ENCODE results near the gene DPPA4.

DPPA4 gene

DNA sequence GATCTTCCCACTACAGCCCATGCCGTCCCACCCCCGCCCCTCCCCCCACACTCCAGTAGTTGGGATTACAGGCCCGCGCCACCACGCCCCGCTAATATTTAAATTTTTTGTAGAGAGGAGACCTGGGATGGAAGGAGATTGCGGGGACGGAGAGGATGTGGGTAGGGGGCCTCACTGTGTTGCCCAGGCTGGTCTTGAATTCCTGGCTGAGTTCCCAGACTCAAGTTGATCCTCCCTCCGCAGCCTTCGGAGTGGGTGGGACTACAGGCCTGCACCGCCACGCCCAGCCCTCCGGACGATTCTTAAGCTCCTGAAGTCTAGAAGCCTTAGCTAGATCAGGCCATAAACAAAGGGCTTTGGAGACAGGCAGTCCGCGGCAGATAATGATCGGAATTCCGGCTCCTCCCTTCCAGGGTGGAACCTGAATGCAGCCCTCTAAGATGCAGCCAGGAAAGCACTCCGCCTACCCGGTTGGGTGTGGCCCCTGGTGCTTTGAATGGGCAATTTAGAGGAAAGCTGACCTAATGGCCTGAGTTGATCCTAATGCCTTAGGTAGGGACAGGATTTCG lies 21.1 kb downstream of the DPPA4 start, which contains the start of gene DPPA2:
DPPA2 (minus strand) TSS at position 356 of the 569 bp plus-strand sequence. CDS start 1,975 bp downstream, outside the sequence.
- DNase-seq, result peak; percentile 91 to 93
- no CpG with 5 or more reads among the region's 21 CpGs for WGBS (ENCODE audit: extremely low coverage, insufficient coverage, insufficient read length)
- no peaks in the 10 kb centered on the region for H3K4me1 ChIP-seq (ENCODE audit: control insufficient read depth in 1 of 2, insufficient read depth in 2 of 2, low read length in 2 of 2)
- H2BK5ac ChIP-seq (ENCODE audit: low read depth, low read length, poor library complexity), result no peak within 1 kb of the TSS
- H2BK12ac ChIP-seq (ENCODE audit: low read length), result no peak within 1 kb of the TSS
- no peaks in the 10 kb centered on the region for H3K36me3 ChIP-seq (ENCODE audit: control insufficient read depth in 1 of 2, insufficient read depth in 2 of 2, low read length in 2 of 2)
- no peak within 1 kb of the TSS for H4K12ac ChIP-seq (ENCODE audit: low read depth, low read length)
- H2AK5ac ChIP-seq (ENCODE audit: low read length), result no peak within 1 kb of the TSS
- H2AFZ ChIP-seq (ENCODE audit: insufficient read depth, low read length, poor library complexity), result no peak within 1 kb of the TSS
- H3K4me2 ChIP-seq (ENCODE audit: low read length), result no peak within 1 kb of the TSS
- no peak within 1 kb of the TSS for H4K8ac ChIP-seq (ENCODE audit: low read depth, low read length)
- H3K4me3 ChIP-seq (ENCODE audit: low read depth, low read length), result no peak within 1 kb of the TSS
- no peak within 1 kb of the TSS for H3K4ac ChIP-seq (ENCODE audit: low read depth, low read length)
- H3K79me2 ChIP-seq (ENCODE audit: control insufficient read depth, insufficient read depth, low read length, poor library complexity), result no peaks in the 10 kb centered on the region
- no peak within 1 kb of the TSS for H2BK120ac ChIP-seq (ENCODE audit: insufficient read depth, low read length, poor library complexity)
- no peak within 1 kb of the TSS for H3K23ac ChIP-seq (ENCODE audit: low read length)
- H3K14ac ChIP-seq (ENCODE audit: low read length), result no peak within 1 kb of the TSS
- no peak within 1 kb of the TSS for H3K18ac ChIP-seq (ENCODE audit: low read length)
- no peaks in the 10 kb centered on the region for H3K79me1 ChIP-seq (ENCODE audit: low read length)
- H3K9me3 ChIP-seq (ENCODE audit: insufficient read depth, low read depth, low read length), result no peaks in the 10 kb centered on the region
- H3K27ac ChIP-seq (ENCODE audit: low read depth, low read length), result no peak within 1 kb of the TSS
- H3K27me3 ChIP-seq (ENCODE audit: insufficient read depth, low read length), result no peaks in the 10 kb centered on the region
- no peak within 1 kb of the TSS for H3K9ac ChIP-seq (ENCODE audit: low read length)
- H4K91ac ChIP-seq (ENCODE audit: low read depth, low read length), result no peak within 1 kb of the TSS

DNA sequence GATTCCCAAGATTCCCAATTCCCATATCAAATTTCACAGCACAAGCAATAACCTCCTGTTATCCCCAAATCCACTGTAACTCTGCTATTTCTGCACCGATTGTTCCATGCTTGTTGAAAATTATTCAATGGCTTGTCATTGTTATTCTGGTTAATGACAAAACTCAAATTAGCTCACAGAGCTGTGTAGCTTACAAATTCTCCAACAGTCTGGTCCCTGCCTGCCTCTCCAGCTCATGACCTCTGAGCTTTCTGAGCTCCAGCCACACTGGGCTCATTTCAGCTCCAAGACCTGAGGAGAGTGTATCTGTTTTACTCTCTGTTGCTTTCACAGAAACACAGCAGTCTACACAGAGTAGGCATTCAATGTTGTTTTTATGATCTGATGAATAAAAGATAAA lies 24.3 kb downstream of the DPPA4 start:
- Histone ChIP-seq H3K27me3 (ENCODE audit: insufficient read depth, low read length) (no peaks in the 10 kb centered on the region), H3K36me3 (ENCODE audit: control insufficient read depth in 1 of 2, insufficient read depth in 2 of 2, low read length in 2 of 2) (no peaks in the 10 kb centered on the region), H3K9me3 (ENCODE audit: insufficient read depth, low read depth, low read length) (no peaks in the 10 kb centered on the region), H2BK12ac (ENCODE audit: low read length) (no peak overlapping the region), H3K4me1 (ENCODE audit: control insufficient read depth in 1 of 2, insufficient read depth in 2 of 2, low read length in 2 of 2) (no peaks in the 10 kb centered on the region), H3K4ac (ENCODE audit: low read depth, low read length) (no peak overlapping the region), H3K9ac (ENCODE audit: low read length) (no peak overlapping the region), H2BK120ac (ENCODE audit: insufficient read depth, low read length, poor library complexity) (no peak overlapping the region), H3K4me2 (ENCODE audit: low read length) (no peak overlapping the region), H2AFZ (ENCODE audit: insufficient read depth, low read length, poor library complexity) (no peak overlapping the region), H2AK5ac (ENCODE audit: low read length) (no peak overlapping the region), H3K27ac (ENCODE audit: low read depth, low read length) (no peak overlapping the region), H3K23ac (ENCODE audit: low read length) (no peak overlapping the region), H4K91ac (ENCODE audit: low read depth, low read length) (no peak overlapping the region), H3K79me1 (ENCODE audit: low read length) (no peaks in the 10 kb centered on the region), H3K14ac (ENCODE audit: low read length) (no peak overlapping the region), H3K79me2 (ENCODE audit: control insufficient read depth, insufficient read depth, low read length, poor library complexity) (no peaks in the 10 kb centered on the region), H3K4me3 (ENCODE audit: low read depth, low read length) (no peak overlapping the region), H2BK5ac (ENCODE audit: low read depth, low read length, poor library complexity) (no peak overlapping the region), H3K18ac (ENCODE audit: low read length) (no peak overlapping the region), H4K12ac (ENCODE audit: low read depth, low read length) (no peak overlapping the region), H4K8ac (ENCODE audit: low read depth, low read length) (no peak overlapping the region)
- no CpG with 5 or more reads among the region's 1 CpG for WGBS (ENCODE audit: extremely low coverage, insufficient coverage, insufficient read length)
- no peak for DNase-seq

DNA sequence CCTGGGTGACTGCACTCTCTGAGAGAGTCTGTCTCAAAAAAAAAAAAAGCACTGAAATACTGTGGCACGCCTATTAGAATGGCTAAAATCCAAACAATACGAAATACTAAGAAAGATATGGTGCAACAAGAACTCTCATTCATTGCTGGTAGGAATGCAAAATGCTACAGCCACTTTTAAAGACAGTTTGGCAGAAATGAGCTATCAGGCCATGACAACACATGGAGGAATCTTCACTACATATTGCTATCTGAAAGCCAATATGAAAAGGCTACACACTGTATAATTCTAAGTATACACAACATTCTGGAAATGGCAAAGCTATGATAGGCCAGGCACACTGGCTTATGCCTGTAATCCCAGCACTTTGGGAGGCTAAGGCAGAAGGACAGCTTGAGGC lies 39.9 kb downstream of the DPPA4 start:
- Histone ChIP-seq H2AK5ac (ENCODE audit: low read length) (no peak overlapping the region), H3K27ac (ENCODE audit: low read depth, low read length) (no peak overlapping the region), H3K79me1 (ENCODE audit: low read length) (no peaks in the 10 kb centered on the region), H3K9ac (ENCODE audit: low read length) (no peak overlapping the region), H2BK5ac (ENCODE audit: low read depth, low read length, poor library complexity) (no peak overlapping the region), H2BK120ac (ENCODE audit: insufficient read depth, low read length, poor library complexity) (no peak overlapping the region), H2BK12ac (ENCODE audit: low read length) (no peak overlapping the region), H4K91ac (ENCODE audit: low read depth, low read length) (no peak overlapping the region), H3K14ac (ENCODE audit: low read length) (no peak overlapping the region), H4K8ac (ENCODE audit: low read depth, low read length) (no peak overlapping the region), H3K36me3 (ENCODE audit: control insufficient read depth in 1 of 2, insufficient read depth in 2 of 2, low read length in 2 of 2) (no peaks in the 10 kb centered on the region), H3K23ac (ENCODE audit: low read length) (no peak overlapping the region), H3K4ac (ENCODE audit: low read depth, low read length) (no peak overlapping the region), H3K4me1 (ENCODE audit: control insufficient read depth in 1 of 2, insufficient read depth in 2 of 2, low read length in 2 of 2) (no peaks in the 10 kb centered on the region), H2AFZ (ENCODE audit: insufficient read depth, low read length, poor library complexity) (no peak overlapping the region), H3K4me2 (ENCODE audit: low read length) (no peak overlapping the region), H4K12ac (ENCODE audit: low read depth, low read length) (no peak overlapping the region), H3K4me3 (ENCODE audit: low read depth, low read length) (no peak overlapping the region), H3K27me3 (ENCODE audit: insufficient read depth, low read length) (no peaks in the 10 kb centered on the region), H3K18ac (ENCODE audit: low read length) (no peak overlapping the region), H3K9me3 (ENCODE audit: insufficient read depth, low read depth, low read length) (no peaks in the 10 kb centered on the region), H3K79me2 (ENCODE audit: control insufficient read depth, insufficient read depth, low read length, poor library complexity) (no peaks in the 10 kb centered on the region)
- WGBS (ENCODE audit: extremely low coverage, insufficient coverage, insufficient read length), result no CpG with 5 or more reads among the region's 2 CpGs
- DNase-seq, result peak; percentile 10 to 70

DNA sequence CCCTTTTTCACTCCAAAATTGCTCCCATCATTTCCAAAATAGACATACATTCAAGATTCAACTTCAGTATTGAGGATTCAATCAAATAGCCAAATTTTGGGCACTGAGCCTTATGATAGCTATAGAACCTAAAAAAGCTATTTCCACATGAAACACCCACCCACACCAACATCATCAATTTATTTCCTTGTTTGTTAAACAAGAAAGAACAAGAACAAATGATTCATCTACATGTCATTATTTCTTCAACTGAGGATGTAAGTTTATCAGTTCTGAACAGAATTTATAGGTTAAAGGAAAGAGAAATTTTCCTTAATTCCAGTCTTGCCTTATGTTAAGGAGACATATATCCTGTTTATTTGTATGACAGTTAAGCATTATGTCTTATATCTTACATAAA lies 53.3 kb downstream of the DPPA4 start:
- H3K79me1 ChIP-seq (ENCODE audit: low read length), result no peaks in the 10 kb centered on the region
- no peak overlapping the region for H3K14ac ChIP-seq (ENCODE audit: low read length)
- H3K9me3 ChIP-seq (ENCODE audit: insufficient read depth, low read depth, low read length), result no peaks in the 10 kb centered on the region
- H2BK12ac ChIP-seq (ENCODE audit: low read length), result no peak overlapping the region
- H2AK5ac ChIP-seq (ENCODE audit: low read length), result no peak overlapping the region
- H2BK120ac ChIP-seq (ENCODE audit: insufficient read depth, low read length, poor library complexity), result no peak overlapping the region
- H3K23ac ChIP-seq (ENCODE audit: low read length), result no peak overlapping the region
- H3K4me1 ChIP-seq (ENCODE audit: control insufficient read depth in 1 of 2, insufficient read depth in 2 of 2, low read length in 2 of 2), result no peaks in the 10 kb centered on the region
- H3K18ac ChIP-seq (ENCODE audit: low read length), result no peak overlapping the region
- no peak overlapping the region for H4K91ac ChIP-seq (ENCODE audit: low read depth, low read length)
- no peak for DNase-seq
- H2BK5ac ChIP-seq (ENCODE audit: low read depth, low read length, poor library complexity), result no peak overlapping the region
- H3K79me2 ChIP-seq (ENCODE audit: control insufficient read depth, insufficient read depth, low read length, poor library complexity), result no peaks in the 10 kb centered on the region
- no peak overlapping the region for H2AFZ ChIP-seq (ENCODE audit: insufficient read depth, low read length, poor library complexity)
- H3K9ac ChIP-seq (ENCODE audit: low read length), result no peak overlapping the region
- H3K4ac ChIP-seq (ENCODE audit: low read depth, low read length), result no peak overlapping the region
- H4K12ac ChIP-seq (ENCODE audit: low read depth, low read length), result no peak overlapping the region
- H3K27ac ChIP-seq (ENCODE audit: low read depth, low read length), result no peak overlapping the region
- H3K36me3 ChIP-seq (ENCODE audit: control insufficient read depth in 1 of 2, insufficient read depth in 2 of 2, low read length in 2 of 2), result no peaks in the 10 kb centered on the region
- no peak overlapping the region for H4K8ac ChIP-seq (ENCODE audit: low read depth, low read length)
- no peak overlapping the region for H3K4me3 ChIP-seq (ENCODE audit: low read depth, low read length)
- H3K4me2 ChIP-seq (ENCODE audit: low read length), result no peak overlapping the region
- no peaks in the 10 kb centered on the region for H3K27me3 ChIP-seq (ENCODE audit: insufficient read depth, low read length)
